HG02588 (cell line): ENCODE data around the gene LKAAEAR1.

Experiments used
- ATAC-seq: cut with Tn5 transposase; IDR thresholded peaks from one replicate; pipeline ENCODE4 v1.9.1; 2021; ENCODE audit warnings: mild to moderate bottlenecking, moderate library complexity; ENCODE audit not compliant: unreplicated experiment

The LKAAEAR1 gene

GRCh38 chr20:64052987-64053840 is 31.0 kb downstream of the LKAAEAR1 start:
- no peak for ATAC-seq

GRCh38 chr20:64052326-64052722 is 31.9 kb downstream of the LKAAEAR1 start:
- no peak for ATAC-seq

GRCh38 chr20:64051561-64052325 is 32.5 kb downstream of the LKAAEAR1 start:
- ATAC-seq: no peak

DNA sequence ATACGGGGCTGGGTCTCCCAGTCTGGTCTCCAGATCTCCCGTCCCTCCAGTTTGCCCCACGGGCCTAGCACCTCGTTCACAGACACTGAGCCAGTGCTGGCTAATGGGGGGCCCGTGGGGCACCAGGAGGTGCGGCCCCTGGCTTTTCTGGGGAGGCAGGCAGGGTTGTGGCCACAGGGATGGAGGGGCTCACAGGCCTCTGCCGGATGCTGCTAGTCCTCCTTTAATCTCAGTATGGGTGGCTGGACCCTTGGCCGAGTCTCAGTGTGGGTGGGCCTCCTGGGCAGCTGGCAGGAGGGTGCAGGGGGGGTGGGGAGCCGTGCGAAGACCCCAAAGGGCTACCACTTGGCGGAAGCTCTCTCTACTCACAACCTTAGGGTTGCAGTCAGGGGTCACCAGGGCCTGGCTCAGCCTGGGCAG is 33.2 kb downstream of the LKAAEAR1 start:
- ATAC-seq: no peak

DNA sequence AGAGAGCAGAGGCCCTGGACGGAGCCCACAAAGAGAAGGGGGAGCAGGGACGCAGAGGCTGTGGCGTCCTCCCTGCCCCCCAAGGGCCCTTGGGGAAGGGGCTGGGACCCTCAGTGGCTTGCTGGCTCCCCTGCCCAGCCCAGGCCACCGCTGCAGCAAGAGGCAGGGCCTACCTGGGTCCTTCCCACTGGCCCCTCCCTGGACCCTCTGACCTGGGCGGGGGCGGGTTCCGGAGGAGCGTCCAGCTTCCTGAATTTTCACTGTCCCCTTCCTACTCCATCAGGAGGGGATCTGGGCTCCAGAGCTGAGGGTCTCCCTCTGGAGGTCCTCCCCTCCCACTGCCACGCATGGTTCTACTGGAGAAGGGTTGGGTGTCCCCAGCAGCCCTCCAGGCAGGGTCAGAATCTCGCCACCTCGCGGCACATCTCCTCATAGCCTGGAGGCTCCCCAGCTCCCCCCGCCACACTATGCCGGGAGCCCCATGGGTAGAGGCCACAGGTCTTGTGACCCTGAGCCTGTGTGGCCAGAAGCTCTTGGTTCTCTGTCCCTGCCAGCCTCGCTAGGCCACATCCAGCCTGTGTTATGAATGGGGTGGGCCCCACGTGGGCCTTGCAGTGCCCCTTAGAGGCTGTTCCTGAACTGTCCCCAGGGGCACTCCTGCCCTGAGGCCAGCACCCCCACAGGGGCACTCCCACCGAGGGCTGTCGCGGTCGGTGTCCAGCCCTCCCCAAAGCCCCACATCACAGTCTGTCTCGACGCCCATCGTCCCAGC is 33.8 kb downstream of the LKAAEAR1 start:
- ATAC-seq: no peak

DNA sequence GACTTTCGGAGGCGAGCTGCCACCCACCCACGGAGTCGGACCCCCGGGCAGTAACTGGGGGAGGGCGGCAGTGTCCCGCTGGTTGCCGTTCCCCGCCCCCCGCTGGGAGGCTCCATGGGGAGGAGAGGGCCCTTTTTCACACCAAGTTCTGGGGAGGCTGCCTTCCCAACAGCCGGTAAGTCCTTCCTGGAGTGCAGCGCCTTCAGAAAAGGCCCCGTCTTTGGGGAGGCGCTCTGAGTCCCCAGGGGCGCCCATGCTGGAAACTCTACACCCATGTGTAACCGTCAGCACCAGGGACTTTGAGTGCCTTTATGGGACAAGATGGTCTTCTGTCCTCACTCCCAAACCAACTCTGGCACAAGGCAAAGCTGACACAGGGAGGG is 34.3 kb downstream of the LKAAEAR1 start:
- ATAC-seq: no peak

GRCh38 chr20:64049060-64049877 is 34.9 kb downstream of the LKAAEAR1 start, which contains the start of gene SOX18:
SOX18 (minus strand) TSS chr20:64049639; CDS start chr20:64049516, 123 bp downstream.
- ATAC-seq: no peak

DNA sequence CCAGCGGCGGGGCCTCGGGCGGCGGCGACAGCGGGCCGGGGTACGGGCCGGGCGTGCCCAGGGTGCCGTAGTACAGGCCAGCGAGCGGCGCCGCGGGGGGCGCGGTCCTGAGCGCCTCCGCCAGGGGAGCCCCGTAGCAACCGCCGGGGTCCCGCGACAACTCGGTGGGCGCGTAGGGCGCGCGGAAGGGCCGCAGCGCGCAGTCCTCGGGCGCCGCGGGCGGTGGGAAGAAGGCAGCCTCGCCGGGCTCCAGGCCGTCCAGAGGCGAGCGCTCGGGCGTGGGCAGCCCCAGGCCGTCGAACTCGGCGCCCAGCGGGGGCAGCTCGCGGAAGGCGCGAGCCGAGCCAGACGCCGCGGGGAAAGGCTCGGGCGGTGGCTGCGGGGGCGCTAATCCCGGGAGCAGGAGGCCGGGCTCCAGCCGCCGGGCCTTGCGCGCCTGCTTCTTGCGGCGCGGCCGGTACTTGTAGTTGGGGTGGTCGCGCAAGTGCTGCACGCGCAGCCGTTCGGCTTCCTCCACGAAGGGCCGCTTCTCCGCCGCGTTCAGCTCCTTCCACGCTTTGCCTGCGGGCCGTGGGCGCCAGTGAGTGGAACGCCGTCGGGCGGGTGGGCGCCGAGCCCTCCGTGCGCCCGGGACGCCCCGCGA is 35.7 kb downstream of the LKAAEAR1 start:
- ATAC-seq: no peak

- no peak for ATAC-seq
Observed at GRCh38 chr20:64047968-64048401, 36.2 kb downstream of the LKAAEAR1 start.

DNA sequence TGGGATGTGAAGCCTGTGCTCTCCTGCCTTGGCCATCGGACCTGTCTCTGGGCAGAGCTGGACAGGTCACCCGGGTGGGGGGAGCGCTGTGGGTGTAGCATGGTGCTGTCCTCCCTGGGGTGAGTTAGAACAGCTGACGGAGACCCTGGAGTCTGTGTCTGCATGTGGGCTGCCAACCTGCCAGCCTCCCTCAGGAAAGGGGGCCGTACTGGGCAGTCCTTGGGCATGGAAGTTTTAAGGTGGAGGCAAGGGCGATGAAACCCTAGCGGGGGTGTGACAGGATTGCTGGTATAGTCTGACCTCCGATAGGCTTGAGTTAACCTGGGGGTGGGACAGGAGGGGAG is 37.2 kb downstream of the LKAAEAR1 start:
- no peak for ATAC-seq

DNA sequence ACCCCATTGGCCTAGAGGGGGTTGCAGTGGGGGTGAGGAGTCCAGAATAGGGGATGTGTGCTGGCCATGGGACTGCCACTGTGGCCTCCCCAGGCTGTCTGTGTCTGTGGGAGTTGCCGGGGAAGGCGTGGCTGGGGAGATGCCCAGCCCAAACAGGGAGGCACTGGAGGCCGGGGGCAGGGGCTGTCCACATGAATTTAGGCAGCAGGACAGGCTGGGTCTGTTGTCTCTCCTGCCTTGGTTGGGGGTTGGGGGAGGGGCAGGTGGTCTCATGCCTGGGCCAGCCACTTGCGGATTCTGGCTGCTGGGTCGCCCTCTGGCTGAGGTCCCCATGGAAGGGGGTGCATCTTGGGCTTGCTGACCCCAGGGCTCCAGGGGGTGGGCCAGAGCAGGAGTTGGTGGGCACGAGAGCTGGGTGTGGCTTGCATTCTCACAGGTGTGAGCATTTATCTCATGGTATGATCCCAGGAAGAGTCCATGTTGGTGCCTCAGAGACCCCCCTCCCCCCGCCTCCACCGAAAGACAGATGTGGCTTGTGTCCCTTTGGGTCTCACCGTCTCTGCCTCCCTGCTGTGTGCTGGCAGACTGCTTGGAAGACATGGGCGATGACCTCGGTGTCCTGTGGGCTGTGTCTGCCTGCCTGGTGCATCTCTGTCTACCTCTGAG is 38.7 kb downstream of the LKAAEAR1 start:
- ATAC-seq: no peak

DNA sequence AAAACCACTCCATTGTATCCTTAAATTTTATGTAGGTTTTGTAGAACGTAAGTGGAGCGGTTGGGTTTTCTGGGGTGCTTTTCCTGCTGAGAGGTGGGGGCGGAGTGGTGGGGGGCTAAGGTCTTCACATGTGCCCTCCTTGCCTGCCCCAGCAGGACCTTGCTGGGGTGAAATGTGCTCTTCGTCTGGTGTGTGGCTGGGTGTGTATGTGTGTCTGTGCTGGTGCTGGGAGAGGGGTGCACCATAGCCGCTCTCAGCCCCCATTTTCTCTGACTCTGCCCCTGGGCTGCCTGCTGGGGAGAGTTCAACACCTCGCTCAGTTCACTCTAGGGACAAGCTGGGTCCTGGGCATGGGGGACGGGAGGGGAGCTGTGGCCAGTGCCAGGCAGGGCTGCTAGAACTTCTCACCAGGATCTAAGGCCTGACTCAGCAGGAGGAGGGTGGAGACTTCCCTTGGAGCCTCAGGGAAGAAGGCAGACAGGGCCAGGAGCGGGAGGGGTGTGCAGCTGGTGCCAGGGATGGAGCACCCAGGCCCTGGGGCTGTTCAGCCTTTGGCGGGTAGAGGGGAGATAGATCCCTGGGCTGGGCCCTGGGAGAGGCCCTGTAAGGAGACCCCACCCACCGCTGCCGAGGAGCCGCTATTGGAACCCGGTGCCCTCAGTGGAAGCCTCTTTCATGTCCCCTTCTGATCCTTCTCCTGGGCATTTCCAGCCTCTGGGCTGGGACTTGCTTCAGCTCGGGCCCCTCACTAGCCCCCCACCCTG is 39.5 kb downstream of the LKAAEAR1 start:
- no peak for ATAC-seq

- no peak for ATAC-seq
Observed at GRCh38 chr20:64043768-64044167, 40.4 kb downstream of the LKAAEAR1 start.

DNA sequence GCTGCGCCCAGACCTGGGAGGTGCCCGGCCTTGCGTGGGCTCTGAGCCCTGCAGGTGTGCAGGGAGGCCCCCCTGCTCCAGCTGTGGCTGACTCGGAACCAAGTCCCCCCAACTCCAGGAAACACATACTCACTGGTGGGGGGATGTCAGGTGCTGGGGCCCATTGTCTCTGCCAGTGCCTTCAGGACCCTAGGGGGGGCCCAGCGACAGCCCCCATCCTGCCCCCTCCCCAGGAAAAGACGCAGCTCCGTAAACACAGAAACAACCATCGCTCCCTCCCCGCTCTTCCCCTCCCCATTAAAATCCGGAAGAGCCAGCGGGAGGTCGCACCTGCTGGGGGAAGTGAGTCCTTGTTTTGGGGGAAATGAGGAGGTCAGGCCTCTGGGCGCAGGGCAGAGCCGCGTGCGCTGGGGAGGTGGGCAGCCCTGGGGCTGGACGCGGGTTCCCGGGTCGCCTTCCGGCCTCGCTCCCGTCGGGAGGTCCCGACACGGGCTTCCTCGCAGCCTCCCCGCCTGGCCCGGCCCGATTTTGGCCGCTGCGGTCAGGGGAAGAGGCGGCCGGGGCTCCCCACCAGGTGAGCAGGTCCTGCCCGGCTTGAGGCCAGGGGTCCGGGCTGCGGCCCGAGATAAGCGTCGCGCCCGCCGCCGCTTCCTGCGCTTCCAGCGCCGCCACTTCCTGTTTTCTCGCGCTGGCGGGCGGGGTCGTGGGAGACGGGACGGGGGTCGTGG is 42.0 kb downstream of the LKAAEAR1 start:
- no peak for ATAC-seq

GRCh38 chr20:64041781-64042053 is 42.5 kb downstream of the LKAAEAR1 start:
- no peak for ATAC-seq

GRCh38 chr20:64041040-64041780 is 43.0 kb downstream of the LKAAEAR1 start:
- no peak for ATAC-seq

GRCh38 chr20:64040231-64041039 is 43.8 kb downstream of the LKAAEAR1 start:
- ATAC-seq: no peak
